Activated CD4-positive, alpha-beta T cell treated with anti-CD3 and anti-CD28 coated beads for 48 hours (primary cell): ENCODE results near the gene PLD5.
"Not testable (repeated sequence)": the region's sequence is repeated elsewhere in the genome, so short reads cannot be mapped to it uniquely, and the experiment has no call there.

Experiments
- DNase-seq: peaks from one replicate; pipeline ENCODE4 v3.0.0-alpha.2; 2020

Gene PLD5

DNA sequence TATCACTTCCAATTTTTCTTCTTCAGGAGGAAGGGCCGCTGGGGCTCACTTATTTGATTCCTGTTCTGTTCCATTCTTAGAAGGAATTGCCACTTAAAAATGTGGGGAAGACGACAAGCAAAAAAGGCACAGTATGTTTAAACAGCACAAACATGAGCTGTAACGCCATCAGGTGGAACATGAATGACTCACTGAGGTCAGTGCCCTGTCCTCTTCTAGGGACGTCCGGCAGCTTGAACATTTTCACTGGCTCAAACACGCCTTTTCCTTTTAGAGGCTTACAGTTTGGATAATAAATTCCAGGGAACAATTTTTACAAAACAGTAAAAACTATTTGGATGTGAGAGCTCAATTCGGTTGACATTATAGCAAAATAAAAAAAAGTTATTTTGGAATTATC lies 260.1 kb downstream of the PLD5 start:
- not testable (repeated sequence) for DNase-seq

GRCh38 chr1:242245255-242245654 lies 279.2 kb downstream of the PLD5 start:
- no peak for DNase-seq

DNA sequence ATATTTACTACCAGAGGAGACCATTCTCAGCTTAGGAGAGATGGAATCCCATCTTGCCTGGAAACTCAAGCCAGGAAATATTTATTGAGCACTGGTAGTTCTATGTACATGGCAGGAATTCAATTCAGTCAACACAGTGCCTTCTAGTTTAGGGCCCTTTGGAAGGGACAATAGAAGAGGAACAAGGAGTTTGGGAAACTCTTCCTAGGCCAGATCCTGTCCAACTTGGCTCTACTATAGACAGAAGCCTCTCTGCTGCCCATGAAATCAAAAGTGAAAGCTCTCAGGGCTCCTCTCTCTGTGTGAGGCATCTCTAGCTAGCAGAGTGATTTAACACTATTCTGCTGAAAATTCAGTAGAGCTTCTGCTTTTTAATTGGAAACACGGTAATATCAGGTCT lies 281.0 kb downstream of the PLD5 start:
- no peak for DNase-seq

GRCh38 chr1:242242983-242243382 lies 281.5 kb downstream of the PLD5 start:
- DNase-seq, result no peak

DNA sequence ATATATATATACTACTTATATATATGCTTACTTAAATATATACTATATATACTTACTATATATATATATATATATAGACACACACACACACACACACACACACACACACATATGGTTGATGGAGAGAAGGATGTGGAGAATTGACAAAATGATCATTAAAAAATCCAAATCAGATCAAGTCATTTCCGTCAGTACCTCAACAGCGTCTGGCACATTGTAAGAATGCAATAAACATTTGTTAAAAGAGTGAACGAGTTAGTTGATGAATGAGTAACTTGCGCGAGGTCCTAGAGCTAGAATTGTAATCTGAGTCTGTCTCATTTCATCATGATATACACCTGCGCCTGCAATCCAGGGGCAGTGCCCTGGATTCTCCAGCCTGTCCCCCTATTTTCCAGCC lies 282.6 kb downstream of the PLD5 start:
- no peak for DNase-seq

DNA sequence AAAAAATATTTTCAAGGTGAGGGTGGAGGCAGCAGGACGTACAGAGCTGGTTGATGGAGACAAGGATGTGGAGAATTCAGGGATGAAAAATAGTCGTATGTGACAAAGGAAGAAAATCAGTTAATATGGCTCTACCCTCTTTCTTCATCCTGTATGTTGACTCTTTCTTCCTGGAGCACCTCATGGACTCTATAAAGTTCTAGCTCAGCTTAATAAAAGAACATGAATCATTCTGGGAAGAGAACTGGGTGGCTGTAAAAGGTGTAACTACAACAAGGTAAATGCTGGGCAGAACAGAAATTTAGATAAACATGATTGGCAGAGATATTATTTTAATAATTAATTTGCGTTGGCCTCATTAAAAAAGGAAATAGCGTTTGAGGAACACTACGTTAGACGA lies 283.8 kb downstream of the PLD5 start:
- no peak for DNase-seq

- no peak for DNase-seq
Observed at GRCh38 chr1:242240077-242240476, 284.4 kb downstream of the PLD5 start.

DNA sequence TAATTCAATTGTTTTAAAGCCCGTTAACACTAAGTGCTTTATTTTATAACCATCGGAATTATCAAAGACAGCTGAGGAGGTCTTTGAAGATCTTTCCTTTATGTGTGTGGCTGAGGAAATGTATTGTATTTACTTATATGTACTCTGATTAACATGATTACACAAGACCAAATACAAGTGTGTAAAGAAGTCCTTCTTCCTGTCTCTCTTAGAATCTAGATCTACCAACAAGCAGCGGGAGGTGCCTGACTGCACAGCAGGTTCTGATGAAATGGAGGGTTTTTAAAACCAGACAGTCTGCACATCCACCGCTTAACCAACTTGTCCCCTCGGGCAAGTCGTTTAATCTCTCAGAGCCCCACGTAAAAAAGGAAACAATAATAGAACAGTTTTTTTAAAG lies 285.1 kb downstream of the PLD5 start:
- DNase-seq, result no peak

DNA sequence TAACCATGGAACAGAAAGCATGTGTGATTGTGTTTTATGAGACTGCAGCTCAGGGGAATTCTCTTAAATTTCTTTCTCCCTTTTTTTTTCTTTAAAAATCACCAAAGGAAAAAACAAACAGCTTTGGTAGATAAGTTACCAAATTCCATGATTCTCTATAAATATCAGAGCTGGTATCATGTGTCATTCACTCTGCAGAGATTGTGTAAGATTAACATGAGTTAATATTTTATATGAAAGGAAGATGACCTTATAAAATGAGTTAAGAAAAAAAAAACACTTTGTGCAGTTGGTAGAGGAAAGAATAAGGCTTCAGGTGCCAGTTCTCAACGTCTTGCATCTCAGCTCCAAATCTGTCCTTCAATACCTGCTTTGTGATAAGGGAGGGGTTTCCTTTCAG lies 287.4 kb downstream of the PLD5 start:
- DNase-seq, result no peak

DNA sequence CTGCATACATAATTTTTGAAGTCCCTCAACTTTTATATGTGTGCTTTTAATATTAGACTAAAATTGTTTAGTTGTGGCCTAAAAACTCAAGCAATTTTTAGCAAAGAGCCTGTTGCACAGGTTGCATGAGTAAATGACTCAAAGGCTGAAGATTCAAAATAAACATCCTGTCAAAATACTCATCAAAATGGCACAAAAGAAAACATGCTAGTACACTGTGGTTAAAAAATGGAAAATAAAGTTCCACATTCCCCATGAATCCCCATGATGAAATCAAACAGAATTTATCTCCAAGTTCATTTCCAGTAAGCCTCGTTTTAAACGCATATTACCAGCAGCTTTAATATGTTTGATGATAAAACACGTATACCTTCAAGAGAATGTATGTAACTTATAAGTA lies 295.5 kb downstream of the PLD5 start:
- DNase-seq, result no peak

DNA sequence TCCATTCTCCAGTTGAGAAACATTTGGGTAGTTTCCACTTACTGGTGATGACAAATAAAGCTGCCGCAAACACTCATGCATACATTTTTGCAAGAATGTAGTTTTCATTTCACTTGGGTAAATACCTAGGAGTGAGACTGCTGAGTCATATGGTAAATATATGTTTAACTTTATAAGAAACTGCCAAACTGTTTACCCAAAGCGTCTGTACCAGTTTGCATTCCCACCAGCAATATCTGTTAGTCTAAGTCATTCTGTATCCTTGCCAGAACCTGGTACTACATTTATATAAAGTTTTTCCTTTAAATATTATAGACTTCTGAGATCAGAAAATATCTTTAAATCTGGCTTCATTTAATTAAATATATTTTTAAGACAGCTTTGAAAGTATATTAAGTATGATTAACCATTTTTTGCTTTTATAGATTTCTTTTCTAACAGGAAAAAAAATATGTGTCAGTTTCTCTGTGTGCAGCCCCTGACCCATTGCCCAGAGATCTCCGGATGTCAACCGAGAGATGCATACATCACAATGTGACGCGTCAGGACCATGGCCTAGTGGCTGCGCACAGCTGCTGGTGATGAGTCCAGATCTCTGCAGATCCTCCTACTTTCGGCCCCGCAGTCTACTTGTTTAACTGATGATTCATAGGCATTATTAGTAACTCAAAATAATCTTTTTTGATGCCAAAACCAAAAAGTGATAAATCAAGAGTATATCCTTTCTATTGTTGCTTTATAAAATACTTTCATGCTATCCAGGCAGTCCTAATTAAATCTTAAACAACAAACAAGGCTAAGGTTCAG lies 298.5 kb downstream of the PLD5 start:
- no peak for DNase-seq

- DNase-seq, result not testable (repeated sequence)
Observed at GRCh38 chr1:242224878-242225766, 299.4 kb downstream of the PLD5 start.

DNA sequence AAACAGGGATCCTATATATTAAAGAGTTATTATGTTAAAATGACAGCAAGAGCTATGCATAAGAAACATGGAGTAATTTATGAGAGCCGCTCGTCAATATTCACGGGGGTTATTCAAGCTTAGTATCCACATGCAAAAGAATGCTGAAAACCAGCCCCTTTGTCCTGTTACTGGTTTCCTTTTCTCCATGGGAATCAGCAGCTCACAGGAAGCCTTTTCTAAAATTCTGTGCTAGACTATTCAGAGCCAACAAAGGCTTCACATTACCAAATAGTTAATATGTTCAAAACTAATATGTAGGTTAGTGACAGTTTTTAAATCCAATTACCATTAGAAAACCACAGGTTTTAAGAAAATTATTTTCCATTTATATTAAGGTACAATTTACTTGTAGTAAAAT lies 300.0 kb downstream of the PLD5 start:
- no peak for DNase-seq

DNA sequence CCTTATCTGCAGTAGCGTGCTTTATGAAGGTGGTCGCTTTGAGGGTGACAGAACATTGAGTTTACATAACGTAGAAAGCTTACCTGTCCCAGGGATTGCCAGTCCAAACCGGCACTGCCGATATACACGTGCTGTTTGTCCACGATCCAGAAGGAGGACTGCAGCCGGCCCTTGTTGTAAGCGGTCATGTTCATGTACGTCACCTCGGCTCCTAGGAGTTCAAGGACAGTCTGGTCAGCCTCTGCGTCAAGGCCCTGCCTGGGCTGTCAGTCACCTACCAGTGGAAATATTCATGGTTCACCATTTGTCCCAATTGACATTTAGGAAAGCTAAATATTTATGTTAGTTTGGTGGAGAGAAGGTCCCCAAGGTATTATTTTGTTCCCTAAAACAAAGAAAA lies 304.6 kb downstream of the PLD5 start:
- DNase-seq, result no peak

DNA sequence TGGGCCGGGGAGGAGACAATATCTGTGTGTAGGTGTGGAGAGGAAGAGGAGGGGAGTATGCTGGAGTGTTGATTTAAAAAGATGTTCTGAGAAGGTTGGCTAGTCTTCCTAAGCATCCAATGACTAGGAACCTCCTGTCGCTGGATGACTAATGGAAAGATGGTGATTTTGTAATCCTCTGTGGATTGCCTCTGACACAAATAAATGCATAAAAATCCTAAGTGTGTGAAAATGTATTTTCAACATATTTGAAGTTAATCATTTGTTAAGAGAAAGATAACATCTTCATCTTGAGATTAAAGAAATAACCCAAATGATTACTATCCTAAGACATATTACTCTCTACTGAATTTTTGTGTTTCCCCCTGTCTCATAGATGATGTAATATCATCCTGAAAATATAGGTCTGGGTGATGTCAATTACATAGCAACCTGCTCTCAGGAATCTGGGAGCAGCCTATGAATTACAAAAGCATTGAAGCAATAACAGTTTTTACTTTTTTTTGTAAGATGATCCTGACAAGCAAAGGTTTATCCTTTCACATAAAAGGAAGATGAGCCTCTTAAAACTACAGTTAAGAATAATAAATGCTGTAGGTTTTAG lies 305.1 kb downstream of the PLD5 start:
- no peak for DNase-seq

- DNase-seq, result no peak
Observed at GRCh38 chr1:242216368-242216767, 308.1 kb downstream of the PLD5 start.

- not testable (repeated sequence) for DNase-seq
Observed at GRCh38 chr1:242214455-242214854, 310.0 kb downstream of the PLD5 start.

- DNase-seq, result not testable (repeated sequence)
Observed at GRCh38 chr1:242212961-242213360, 311.5 kb downstream of the PLD5 start.

- DNase-seq, result no peak
Observed at GRCh38 chr1:242212401-242212800, 312.1 kb downstream of the PLD5 start.

GRCh38 chr1:242211254-242212022 lies 313.1 kb downstream of the PLD5 start:
- no peak for DNase-seq

- not testable (repeated sequence) for DNase-seq
Observed at GRCh38 chr1:242210316-242210715, 314.2 kb downstream of the PLD5 start.

DNA sequence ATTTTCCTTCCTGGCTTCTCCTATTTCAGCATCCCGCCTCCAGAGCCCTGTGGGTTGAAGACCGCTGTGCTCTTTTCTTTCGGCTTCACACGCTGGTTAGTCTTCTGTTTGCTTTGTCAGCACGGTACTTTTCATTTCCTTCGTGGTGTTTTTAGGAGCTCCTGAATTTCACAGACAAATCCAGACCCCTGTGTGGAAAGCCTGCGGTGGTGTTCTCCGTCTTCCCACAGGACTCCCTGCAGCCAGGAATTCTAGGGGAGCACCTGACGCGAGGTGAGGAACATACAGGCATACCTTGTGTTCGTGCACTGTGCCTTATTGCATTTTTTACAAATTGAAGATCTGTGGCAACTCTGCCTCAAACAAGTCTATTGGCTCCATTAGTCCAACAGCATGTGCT lies 315.4 kb downstream of the PLD5 start:
- DNase-seq, result no peak

DNA sequence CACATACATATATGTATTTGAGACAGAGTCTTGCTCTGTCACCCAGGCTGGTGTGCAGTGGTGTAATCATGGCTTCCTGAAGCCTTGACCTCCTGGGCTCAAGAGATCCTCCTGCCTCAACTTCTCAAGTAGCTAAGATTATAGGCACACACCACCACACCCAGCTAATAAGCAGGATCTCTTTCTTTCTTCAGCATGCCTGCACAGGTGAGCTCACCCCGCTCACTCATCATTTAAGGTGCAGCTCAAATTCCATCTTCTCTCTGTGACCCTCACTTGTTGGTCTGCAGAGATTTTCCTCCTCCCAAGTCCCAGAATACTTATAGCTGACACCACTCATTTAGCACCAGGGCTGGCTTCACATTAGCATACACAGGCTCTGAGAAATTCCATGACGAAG lies 316.5 kb downstream of the PLD5 start:
- DNase-seq, result no peak
